ENCODE measurements around the gene NSF.
"Not testable (repeated sequence)": the region's sequence is repeated elsewhere in the genome, so short reads cannot be mapped to it uniquely, and the experiment has no call there.

NSF gene

GRCh38 chr17:46590157-46591146, at the start of gene NSF:
NSF (plus strand) TSS chr17:46590669; CDS start chr17:46590776, 107 bp downstream.
- in situ Hi-C loops (cut with HindIII; ENCODE audit: low sequenced_read_pairs) = not testable (repeated sequence)

- in situ Hi-C loops (cut with HindIII; ENCODE audit: low sequenced_read_pairs) = not testable (repeated sequence)
Observed at GRCh38 chr17:46548607-46549006, 41.9 kb upstream of the NSF start.

GRCh38 chr17:46559155-46559554, 31.3 kb upstream of the NSF start:
- in situ Hi-C loops (cut with HindIII; ENCODE audit: low sequenced_read_pairs) = not testable (repeated sequence)

GRCh38 chr17:46560048-46560447, 30.4 kb upstream of the NSF start:
- in situ Hi-C loops (cut with HindIII; ENCODE audit: low sequenced_read_pairs) = not testable (repeated sequence)

- in situ Hi-C loops (cut with HindIII; ENCODE audit: low sequenced_read_pairs) = not testable (repeated sequence)
Observed at GRCh38 chr17:46566284-46566683, 24.2 kb upstream of the NSF start.

GRCh38 chr17:46566980-46567379, 23.5 kb upstream of the NSF start:
- in situ Hi-C loops (cut with HindIII; ENCODE audit: low sequenced_read_pairs) = not testable (repeated sequence)

GRCh38 chr17:46571796-46572195, 18.7 kb upstream of the NSF start:
- in situ Hi-C loops (cut with HindIII; ENCODE audit: low sequenced_read_pairs) = not testable (repeated sequence)

- in situ Hi-C loops (cut with HindIII; ENCODE audit: low sequenced_read_pairs) = not testable (repeated sequence)
Observed at GRCh38 chr17:46579083-46580075, 11.1 kb upstream of the NSF start, which contains the start of gene ARL17A. ARL17A (minus strand) TSS chr17:46579691; CDS start chr17:46576322, 3,369 bp downstream.

- in situ Hi-C loops (cut with HindIII; ENCODE audit: low sequenced_read_pairs) = not testable (repeated sequence)
Observed at GRCh38 chr17:46580082-46580481, 10.4 kb upstream of the NSF start.

- in situ Hi-C loops (cut with HindIII; ENCODE audit: low sequenced_read_pairs) = not testable (repeated sequence)
Observed at GRCh38 chr17:46585444-46585843, 5.0 kb upstream of the NSF start.

- in situ Hi-C loops (cut with HindIII; ENCODE audit: low sequenced_read_pairs) = not testable (repeated sequence)
Observed at GRCh38 chr17:46591332-46591731, 863 bp downstream of the NSF start.

GRCh38 chr17:46598344-46598931, 8.0 kb downstream of the NSF start:
- in situ Hi-C loops (cut with HindIII; ENCODE audit: low sequenced_read_pairs) = not testable (repeated sequence)

- in situ Hi-C loops (cut with HindIII; ENCODE audit: low sequenced_read_pairs) = not testable (repeated sequence)
Observed at GRCh38 chr17:46600767-46601166, 10.3 kb downstream of the NSF start.

- in situ Hi-C loops (cut with HindIII; ENCODE audit: low sequenced_read_pairs) = not testable (repeated sequence)
Observed at GRCh38 chr17:46603125-46603524, 12.7 kb downstream of the NSF start.

GRCh38 chr17:46611304-46611703, 20.8 kb downstream of the NSF start:
- in situ Hi-C loops (cut with HindIII; ENCODE audit: low sequenced_read_pairs) = not testable (repeated sequence)

GRCh38 chr17:46613876-46614275, 23.4 kb downstream of the NSF start:
- in situ Hi-C loops (cut with HindIII; ENCODE audit: low sequenced_read_pairs) = not testable (repeated sequence)

GRCh38 chr17:46617121-46617520, 26.7 kb downstream of the NSF start:
- in situ Hi-C loops (cut with HindIII; ENCODE audit: low sequenced_read_pairs) = not testable (repeated sequence)

GRCh38 chr17:46618975-46619374, 28.5 kb downstream of the NSF start:
- in situ Hi-C loops (cut with HindIII; ENCODE audit: low sequenced_read_pairs) = not testable (repeated sequence)

- in situ Hi-C loops (cut with HindIII; ENCODE audit: low sequenced_read_pairs) = not testable (repeated sequence)
Observed at GRCh38 chr17:46623790-46624189, 33.3 kb downstream of the NSF start.

- in situ Hi-C loops (cut with HindIII; ENCODE audit: low sequenced_read_pairs) = not testable (repeated sequence)
Observed at GRCh38 chr17:46624726-46625125, 34.3 kb downstream of the NSF start.

GRCh38 chr17:46627452-46627851, 37.0 kb downstream of the NSF start:
- in situ Hi-C loops (cut with HindIII; ENCODE audit: low sequenced_read_pairs) = not testable (repeated sequence)

All from DLD1 (cell line).